OCI-LY7 (cell line): ENCODE data around the gene C1QL1.

ENCODE experiments used
- EZH2phosphoT487 ChIP-seq: fragments of 200-600 bp; sonication (generic); IDR thresholded peaks from 2 replicates; pipeline ENCODE4 v1.6.1; 2018; ENCODE audit warnings: low read depth, borderline replicate concordance, mild to moderate bottlenecking, mixed run types, antibody characterized with exemption, low read length, moderate library complexity, mixed read lengths
- TF ChIP-seq, protein P1 (sequence below): fragments of 200-600 bp; sonication (generic); conservative IDR thresholded peaks from 2 replicates; pipeline ENCODE4 v1.5.1; 2014; ENCODE audit warnings: mild to moderate bottlenecking, antibody characterized with exemption, low read length, moderate library complexity, mixed read lengths

DNA sequence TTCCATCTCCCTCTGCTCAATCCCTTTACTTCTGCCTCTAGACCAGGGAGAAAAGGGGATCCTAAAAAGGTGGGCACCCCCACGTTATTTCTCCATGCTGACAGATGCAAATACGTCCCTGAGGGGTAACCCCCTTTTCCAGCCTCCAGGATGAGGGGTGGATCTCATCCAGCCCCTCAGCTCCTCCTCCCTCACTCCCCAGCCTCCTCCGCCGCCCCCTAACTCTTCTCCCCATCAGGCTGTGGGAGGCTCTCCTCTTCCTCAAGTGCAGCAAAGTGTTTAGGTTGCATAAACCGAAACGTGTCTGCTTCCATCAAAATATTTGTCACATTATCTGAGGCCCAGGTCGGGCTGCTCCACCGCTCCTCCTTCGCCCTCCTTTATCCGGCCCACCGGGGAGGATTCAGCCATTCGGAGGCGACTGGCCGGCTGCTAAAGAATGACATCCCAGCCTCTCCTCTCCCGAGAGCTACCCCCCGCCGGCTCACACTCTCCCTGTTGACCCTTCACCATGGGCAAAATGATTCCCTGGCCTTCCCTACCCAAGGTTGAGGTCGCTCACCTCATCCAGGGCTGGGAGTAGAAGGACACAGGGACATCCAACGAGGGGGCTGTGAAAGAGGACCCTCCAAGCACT, 1.2 kb upstream of the C1QL1 start:
- TF ChIP-seq, protein P1, sequence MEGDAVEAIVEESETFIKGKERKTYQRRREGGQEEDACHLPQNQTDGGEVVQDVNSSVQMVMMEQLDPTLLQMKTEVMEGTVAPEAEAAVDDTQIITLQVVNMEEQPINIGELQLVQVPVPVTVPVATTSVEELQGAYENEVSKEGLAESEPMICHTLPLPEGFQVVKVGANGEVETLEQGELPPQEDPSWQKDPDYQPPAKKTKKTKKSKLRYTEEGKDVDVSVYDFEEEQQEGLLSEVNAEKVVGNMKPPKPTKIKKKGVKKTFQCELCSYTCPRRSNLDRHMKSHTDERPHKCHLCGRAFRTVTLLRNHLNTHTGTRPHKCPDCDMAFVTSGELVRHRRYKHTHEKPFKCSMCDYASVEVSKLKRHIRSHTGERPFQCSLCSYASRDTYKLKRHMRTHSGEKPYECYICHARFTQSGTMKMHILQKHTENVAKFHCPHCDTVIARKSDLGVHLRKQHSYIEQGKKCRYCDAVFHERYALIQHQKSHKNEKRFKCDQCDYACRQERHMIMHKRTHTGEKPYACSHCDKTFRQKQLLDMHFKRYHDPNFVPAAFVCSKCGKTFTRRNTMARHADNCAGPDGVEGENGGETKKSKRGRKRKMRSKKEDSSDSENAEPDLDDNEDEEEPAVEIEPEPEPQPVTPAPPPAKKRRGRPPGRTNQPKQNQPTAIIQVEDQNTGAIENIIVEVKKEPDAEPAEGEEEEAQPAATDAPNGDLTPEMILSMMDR, result no peak
- no peak for TF ChIP-seq EZH2phosphoT487
